ENCODE measurements around the gene DZIP1L. TPM values are rescaled to one million over a fixed set of nuclear protein-coding genes. Genes with fewer than 3 reads are reported as not detected.
A peak's percentile ranks its signal among the peaks of the same experiment; 100 is the strongest.

DZIP1L gene
- total RNA-seq, 3 donors from 2014 or later: 1.8 to 9.2 (median 3.2) TPM

- TF ChIP-seq, protein P1, sequence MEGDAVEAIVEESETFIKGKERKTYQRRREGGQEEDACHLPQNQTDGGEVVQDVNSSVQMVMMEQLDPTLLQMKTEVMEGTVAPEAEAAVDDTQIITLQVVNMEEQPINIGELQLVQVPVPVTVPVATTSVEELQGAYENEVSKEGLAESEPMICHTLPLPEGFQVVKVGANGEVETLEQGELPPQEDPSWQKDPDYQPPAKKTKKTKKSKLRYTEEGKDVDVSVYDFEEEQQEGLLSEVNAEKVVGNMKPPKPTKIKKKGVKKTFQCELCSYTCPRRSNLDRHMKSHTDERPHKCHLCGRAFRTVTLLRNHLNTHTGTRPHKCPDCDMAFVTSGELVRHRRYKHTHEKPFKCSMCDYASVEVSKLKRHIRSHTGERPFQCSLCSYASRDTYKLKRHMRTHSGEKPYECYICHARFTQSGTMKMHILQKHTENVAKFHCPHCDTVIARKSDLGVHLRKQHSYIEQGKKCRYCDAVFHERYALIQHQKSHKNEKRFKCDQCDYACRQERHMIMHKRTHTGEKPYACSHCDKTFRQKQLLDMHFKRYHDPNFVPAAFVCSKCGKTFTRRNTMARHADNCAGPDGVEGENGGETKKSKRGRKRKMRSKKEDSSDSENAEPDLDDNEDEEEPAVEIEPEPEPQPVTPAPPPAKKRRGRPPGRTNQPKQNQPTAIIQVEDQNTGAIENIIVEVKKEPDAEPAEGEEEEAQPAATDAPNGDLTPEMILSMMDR (IDR thresholded peaks at IDR 0.05): no peak
- Histone ChIP-seq H3K9me3 (no peaks in the 10 kb centered on the region), H3K4me3 (no peak overlapping the region), H3K36me3 (ENCODE audit: low read depth) (no peaks in the 10 kb centered on the region), H3K4me1 (ENCODE audit: low read depth) (no peaks in the 10 kb centered on the region)
- ATAC-seq: peak; percentile 26
- no peak for DNase-seq
- intact Hi-C loops (cut with DNase I, micrococcal nuclease): no loop called here
Measured at GRCh38 chr3:138081371-138082084, 33.9 kb downstream of the DZIP1L start.

DNA sequence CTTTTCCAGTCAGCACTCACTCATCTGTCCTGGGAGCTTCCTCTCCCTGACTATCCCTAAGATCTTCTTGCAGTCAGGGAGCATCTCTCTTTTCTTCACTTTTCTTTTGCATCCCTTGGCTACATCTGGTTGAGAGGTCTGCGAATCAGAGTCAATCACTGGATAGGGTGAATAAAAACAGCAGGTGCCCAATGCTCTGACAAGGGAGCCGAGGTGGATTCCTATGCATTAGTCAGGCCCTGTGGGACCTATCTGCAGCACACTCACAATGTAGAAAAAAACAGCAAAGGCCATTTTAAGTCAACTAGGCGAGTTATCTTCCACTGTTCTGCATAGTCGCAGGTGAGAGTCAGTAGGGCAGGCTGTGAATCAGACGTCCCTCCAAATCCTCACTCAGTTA is 35.5 kb downstream of the DZIP1L start:
- ATAC-seq: no peak
- DNase-seq: no peak
- intact Hi-C loops (cut with DNase I, micrococcal nuclease): no loop called here
- TF ChIP-seq, protein P1 (IDR thresholded peaks at IDR 0.05): no peak
- no peaks in the 10 kb centered on the region for H3K36me3 ChIP-seq (ENCODE audit: low read depth)
- no peak overlapping the region for H3K4me3 ChIP-seq
- H3K4me1 ChIP-seq (ENCODE audit: low read depth): no peaks in the 10 kb centered on the region
- no peaks in the 10 kb centered on the region for H3K9me3 ChIP-seq

GRCh38 chr3:138078901-138079344 is 36.5 kb downstream of the DZIP1L start:
- no peak for DNase-seq
- TF ChIP-seq, protein P1 (IDR thresholded peaks at IDR 0.05): no peak
- Histone ChIP-seq H3K36me3 (ENCODE audit: low read depth) (no peaks in the 10 kb centered on the region), H3K4me3 (no peak overlapping the region), H3K9me3 (no peaks in the 10 kb centered on the region), H3K4me1 (ENCODE audit: low read depth) (no peaks in the 10 kb centered on the region)
- intact Hi-C loops (cut with DNase I, micrococcal nuclease): no loop called here
- no peak for ATAC-seq

DNA sequence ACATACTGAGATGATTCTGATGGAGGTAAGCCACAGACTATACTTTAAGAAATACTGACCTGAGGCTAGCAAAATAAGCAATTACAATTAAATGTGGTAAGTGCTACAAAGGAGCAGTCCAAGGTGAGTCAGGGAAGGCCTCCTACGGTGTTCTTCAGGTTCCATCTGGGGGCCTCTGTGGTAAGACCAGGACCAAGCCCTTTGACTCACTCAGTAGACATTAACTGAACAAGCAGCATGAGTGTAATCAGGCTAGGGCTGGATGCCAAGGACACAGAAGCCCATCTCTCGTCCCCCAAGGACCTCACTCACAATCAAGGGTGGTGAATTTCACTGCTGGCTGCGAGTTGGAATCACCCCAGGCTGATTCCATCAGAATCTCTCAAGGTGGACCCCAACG is 37.3 kb downstream of the DZIP1L start:
- Histone ChIP-seq H3K4me1 (ENCODE audit: low read depth) (no peaks in the 10 kb centered on the region), H3K36me3 (ENCODE audit: low read depth) (no peaks in the 10 kb centered on the region), H3K9me3 (no peaks in the 10 kb centered on the region), H3K4me3 (no peak overlapping the region)
- intact Hi-C loops (cut with DNase I, micrococcal nuclease): no loop called here
- DNase-seq (no peak), ATAC-seq (no peak)
- TF ChIP-seq, protein P1 (IDR thresholded peaks at IDR 0.05): no peak

DNA sequence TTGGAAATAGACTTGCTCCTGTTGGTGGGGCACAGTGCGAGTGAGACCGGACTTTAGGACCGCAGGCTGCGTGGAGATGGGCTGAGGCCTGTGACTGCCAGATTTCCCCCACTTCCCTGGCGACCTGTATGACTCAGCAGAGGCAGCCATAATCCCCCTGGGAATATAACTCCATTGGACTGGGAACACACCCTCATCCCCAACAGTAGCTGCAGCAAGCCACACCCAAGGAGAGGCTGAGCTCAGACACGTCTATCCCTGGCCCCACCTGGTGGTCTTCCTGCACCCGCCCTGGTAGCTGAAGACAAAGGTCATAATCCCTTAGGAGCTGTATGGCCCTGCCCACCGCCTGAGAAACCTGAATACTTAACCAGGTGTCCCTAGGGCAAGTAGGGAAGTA is 42.6 kb downstream of the DZIP1L start:
- Histone ChIP-seq H3K4me1 (ENCODE audit: low read depth) (no peaks in the 10 kb centered on the region), H3K36me3 (ENCODE audit: low read depth) (no peaks in the 10 kb centered on the region), H3K9me3 (no peaks in the 10 kb centered on the region), H3K4me3 (no peak overlapping the region)
- DNase-seq (no peak), ATAC-seq (no peak)
- TF ChIP-seq, protein P1 (IDR thresholded peaks at IDR 0.05): no peak
- intact Hi-C loops (cut with DNase I, micrococcal nuclease): loop anchor here in 1 of 2 donors (5.0 kb wide), 1 partner anchor 45 kb away; the partner anchor contains the start of gene DZIP1L
